ENCODE measurements around the gene PPP1R1B.

PPP1R1B gene

GRCh38 chr17:39667945-39668924, 41.5 kb downstream of the PPP1R1B start, which contains the start of gene PNMT:
Gene PNMT (plus strand): TSS chr17:39668453. CDS start chr17:39668476, 23 bp downstream.
- Histone ChIP-seq H3K4me2 (ENCODE audit: low read length, poor library complexity, severe bottlenecking) (peak within 1 kb of the TSS; percentile 86), H3K4ac (ENCODE audit: low read depth in 1 of 2, low read length in 2 of 2) (no peak within 1 kb of the TSS), H4K91ac (ENCODE audit: low read length) (peak within 1 kb of the TSS; percentile 31), H2BK15ac (ENCODE audit: low read depth, poor library complexity, severe bottlenecking) (peak within 1 kb of the TSS; percentile 80), H2BK5ac (ENCODE audit: low read depth, low read length, poor library complexity, severe bottlenecking) (no peak within 1 kb of the TSS), H3K14ac (ENCODE audit: low read length in 2 of 2) (peak within 1 kb of the TSS in 1 of 2 experiments; percentile 19), H3K18ac (ENCODE audit: low read depth in 1 of 2, low read length in 2 of 2) (peak within 1 kb of the TSS; percentile 24 to 48), H3K27ac (ENCODE audit: low read length, poor library complexity, severe bottlenecking) (no peak within 1 kb of the TSS), H3K4me3 (ENCODE audit: insufficient read depth in 1 of 2, low read depth in 1 of 2, low read length in 2 of 2) (peak within 1 kb of the TSS; percentile 37 to 47), H3K27me3 (ENCODE audit: control insufficient read depth in 1 of 2, insufficient read depth in 1 of 2, low read length in 2 of 2) (peaks cover 13 to 81% of the 10 kb centered on the region in 2 experiments), H3K79me1 (replicated peaks; ENCODE audit: low read length, poor library complexity, severe bottlenecking) (peaks cover 3% of the 10 kb centered on the region), H2AK5ac (ENCODE audit: low read length, severe bottlenecking) (no peak within 1 kb of the TSS), H2BK12ac (ENCODE audit: low read length in 2 of 2) (no peak within 1 kb of the TSS), H4K8ac (ENCODE audit: low read length) (peak within 1 kb of the TSS; percentile 81), H3K4me1 (ENCODE audit: control insufficient read depth, insufficient read depth, low read depth, low read length) (peaks cover 60% of the 10 kb centered on the region), H2BK120ac (ENCODE audit: low read depth, low read length) (peak within 1 kb of the TSS; percentile 37), H3K36me3 (ENCODE audit: control insufficient read depth in 1 of 2, insufficient read depth in 2 of 2, low read depth in 1 of 2, low read length in 2 of 2) (no peaks in the 10 kb centered on the region), H2AFZ (ENCODE audit: low read depth, low read length) (peak within 1 kb of the TSS; percentile 53), H3K23ac (ENCODE audit: low read length in 2 of 2) (peak within 1 kb of the TSS in 1 of 2 experiments; percentile 53), H3K9ac (ENCODE audit: low read length) (no peak within 1 kb of the TSS), H3K9me3 (ENCODE audit: control insufficient read depth, low read length) (no peaks in the 10 kb centered on the region)
- peak; percentile 62 for DNase-seq
- WGBS: 3% methylated on average over 69 of the region's 85 CpGs

DNA sequence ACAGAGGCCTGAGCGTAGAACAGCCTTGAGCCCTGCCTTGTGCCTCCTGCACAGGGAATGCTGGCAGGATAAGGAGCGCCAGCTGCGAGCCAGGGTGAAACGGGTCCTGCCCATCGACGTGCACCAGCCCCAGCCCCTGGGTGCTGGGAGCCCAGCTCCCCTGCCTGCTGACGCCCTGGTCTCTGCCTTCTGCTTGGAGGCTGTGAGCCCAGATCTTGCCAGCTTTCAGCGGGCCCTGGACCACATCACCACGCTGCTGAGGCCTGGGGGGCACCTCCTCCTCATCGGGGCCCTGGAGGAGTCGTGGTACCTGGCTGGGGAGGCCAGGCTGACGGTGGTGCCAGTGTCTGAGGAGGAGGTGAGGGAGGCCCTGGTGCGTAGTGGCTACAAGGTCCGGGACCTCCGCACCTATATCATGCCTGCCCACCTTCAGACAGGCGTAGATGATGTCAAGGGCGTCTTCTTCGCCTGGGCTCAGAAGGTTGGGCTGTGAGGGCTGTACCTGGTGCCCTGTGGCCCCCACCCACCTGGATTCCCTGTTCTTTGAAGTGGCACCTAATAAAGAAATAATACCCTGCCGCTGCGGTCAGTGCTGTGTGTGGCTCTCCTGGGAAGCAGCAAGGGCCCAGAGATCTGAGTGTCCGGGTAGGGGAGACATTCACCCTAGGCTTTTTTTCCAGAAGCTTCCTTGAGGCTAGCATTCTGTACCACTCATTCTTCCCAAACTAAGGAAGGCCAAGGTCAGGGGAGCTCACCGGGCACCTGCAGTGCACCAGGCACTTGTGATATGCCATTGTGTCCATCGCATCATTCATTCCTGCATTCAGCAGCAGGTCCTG, 43.4 kb downstream of the PPP1R1B start:
- 92% methylated on average over 23 of the region's 23 CpGs for WGBS
- H3K27ac ChIP-seq (ENCODE audit: low read length, poor library complexity, severe bottlenecking): no peak overlapping the region
- H2BK12ac ChIP-seq (ENCODE audit: low read length in 2 of 2): no peak overlapping the region

DNA sequence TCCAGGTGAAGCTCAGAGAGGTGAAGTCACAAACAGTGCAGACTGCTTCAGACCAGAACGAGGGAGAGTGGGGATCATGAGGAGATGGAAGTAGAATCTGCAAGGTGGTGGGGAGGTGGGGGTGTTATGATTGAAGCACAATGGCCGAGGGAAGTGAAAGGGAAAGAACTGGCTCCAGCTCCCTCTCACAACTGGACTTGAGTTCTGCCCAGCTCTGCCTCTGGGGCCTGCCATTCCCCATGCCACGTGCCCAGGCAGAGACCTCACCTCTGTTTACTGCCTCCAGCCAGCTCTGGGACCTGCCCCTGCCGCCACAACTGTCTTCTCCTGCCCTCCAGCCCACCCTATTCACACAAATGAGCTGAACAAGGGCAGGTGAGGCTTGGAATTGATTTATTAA, 44.0 kb downstream of the PPP1R1B start:
- no peak overlapping the region for H2AFZ ChIP-seq (ENCODE audit: low read depth, low read length)
- no peaks in the 10 kb centered on the region for H3K79me1 ChIP-seq (replicated peaks; ENCODE audit: low read length, poor library complexity, severe bottlenecking)
- no peak overlapping the region for H3K4me2 ChIP-seq (ENCODE audit: low read length, poor library complexity, severe bottlenecking)
- H3K23ac ChIP-seq (ENCODE audit: low read length in 2 of 2): no peak overlapping the region
- peaks cover 13 to 73% of the 10 kb centered on the region in 2 experiments for H3K27me3 ChIP-seq (ENCODE audit: control insufficient read depth in 1 of 2, insufficient read depth in 1 of 2, low read length in 2 of 2)
- peaks cover 0 to under 1% of the 10 kb centered on the region in 2 experiments for H3K36me3 ChIP-seq (ENCODE audit: control insufficient read depth in 1 of 2, insufficient read depth in 2 of 2, low read depth in 1 of 2, low read length in 2 of 2)
- peak overlapping the region; percentile 46 for H4K91ac ChIP-seq (ENCODE audit: low read length)
- H2BK12ac ChIP-seq (ENCODE audit: low read length in 2 of 2): no peak overlapping the region
- no peak overlapping the region for H3K9ac ChIP-seq (ENCODE audit: low read length)
- no peak overlapping the region for H2AK5ac ChIP-seq (ENCODE audit: low read length, severe bottlenecking)
- no peak overlapping the region for H3K14ac ChIP-seq (ENCODE audit: low read length in 2 of 2)
- no peak overlapping the region for H3K18ac ChIP-seq (ENCODE audit: low read depth in 1 of 2, low read length in 2 of 2)
- H3K4ac ChIP-seq (ENCODE audit: low read depth in 1 of 2, low read length in 2 of 2): no peak overlapping the region
- H3K9me3 ChIP-seq (ENCODE audit: control insufficient read depth, low read length): no peaks in the 10 kb centered on the region
- WGBS: 53% methylated on average over 4 of the region's 4 CpGs
- peaks cover 61% of the 10 kb centered on the region for H3K4me1 ChIP-seq (ENCODE audit: control insufficient read depth, insufficient read depth, low read depth, low read length)
- H2BK15ac ChIP-seq (ENCODE audit: low read depth, poor library complexity, severe bottlenecking): no peak overlapping the region
- no peak overlapping the region for H2BK5ac ChIP-seq (ENCODE audit: low read depth, low read length, poor library complexity, severe bottlenecking)
- no peak overlapping the region for H2BK120ac ChIP-seq (ENCODE audit: low read depth, low read length)
- no peak overlapping the region for H3K4me3 ChIP-seq (ENCODE audit: insufficient read depth in 1 of 2, low read depth in 1 of 2, low read length in 2 of 2)
- H3K27ac ChIP-seq (ENCODE audit: low read length, poor library complexity, severe bottlenecking): no peak overlapping the region
- H4K8ac ChIP-seq (ENCODE audit: low read length): no peak overlapping the region
- DNase-seq: no peak

More for the DNA sequence above, 43.4 kb downstream of the PPP1R1B start:
- no peak overlapping the region for H2BK15ac ChIP-seq (ENCODE audit: low read depth, poor library complexity, severe bottlenecking)
- H3K14ac ChIP-seq (ENCODE audit: low read length in 2 of 2): no peak overlapping the region
- H3K79me1 ChIP-seq (replicated peaks; ENCODE audit: low read length, poor library complexity, severe bottlenecking): peaks cover under 1% of the 10 kb centered on the region
- no peak overlapping the region for H2AFZ ChIP-seq (ENCODE audit: low read depth, low read length)
- no peak overlapping the region for H3K9ac ChIP-seq (ENCODE audit: low read length)
- H3K36me3 ChIP-seq (ENCODE audit: control insufficient read depth in 1 of 2, insufficient read depth in 2 of 2, low read depth in 1 of 2, low read length in 2 of 2): no peaks in the 10 kb centered on the region
- H3K4me1 ChIP-seq (ENCODE audit: control insufficient read depth, insufficient read depth, low read depth, low read length): peaks cover 61% of the 10 kb centered on the region
- H3K4me2 ChIP-seq (ENCODE audit: low read length, poor library complexity, severe bottlenecking): no peak overlapping the region
- H3K23ac ChIP-seq (ENCODE audit: low read length in 2 of 2): no peak overlapping the region
- H3K4me3 ChIP-seq (ENCODE audit: insufficient read depth in 1 of 2, low read depth in 1 of 2, low read length in 2 of 2): no peak overlapping the region
- H4K91ac ChIP-seq (ENCODE audit: low read length): no peak overlapping the region
- peaks cover 13 to 79% of the 10 kb centered on the region in 2 experiments for H3K27me3 ChIP-seq (ENCODE audit: control insufficient read depth in 1 of 2, insufficient read depth in 1 of 2, low read length in 2 of 2)
- no peak overlapping the region for H3K4ac ChIP-seq (ENCODE audit: low read depth in 1 of 2, low read length in 2 of 2)
- no peak overlapping the region for H3K18ac ChIP-seq (ENCODE audit: low read depth in 1 of 2, low read length in 2 of 2)
- no peak overlapping the region for H2BK5ac ChIP-seq (ENCODE audit: low read depth, low read length, poor library complexity, severe bottlenecking)
- H4K8ac ChIP-seq (ENCODE audit: low read length): no peak overlapping the region
- H2AK5ac ChIP-seq (ENCODE audit: low read length, severe bottlenecking): no peak overlapping the region
- DNase-seq: no peak
- no peak overlapping the region for H2BK120ac ChIP-seq (ENCODE audit: low read depth, low read length)
- H3K9me3 ChIP-seq (ENCODE audit: control insufficient read depth, low read length): no peaks in the 10 kb centered on the region
